Endothelial cell of umbilical vein (primary cell): Measurements from ENCODE around the gene EEFSEC. TPM values are rescaled to one million over a fixed set of nuclear protein-coding genes. Genes with fewer than 3 reads are reported as not detected.

ENCODE experiments used
- BruUV-seq: library from RNA; stranded (reverse); fragments of 400-500 nt; replicated peaks from 2 replicates; lab custom pipeline; 2021; lab: Mats Ljungman, UMichigan
- CTCF ChIA-PET: fragments of 300-600, 350-600 bp; sonication (Branson Sonifier 250); formaldehyde crosslinking; loops from one replicate; lab custom pipeline; 2021; ENCODE audit warnings: antibody characterized with exemption, inconsistent platforms; lab: Charles Lee
- POLR2A ChIA-PET: fragments of 300-600, 350-600 bp; sonication (Branson Sonifier 250); formaldehyde crosslinking; loops from one replicate; lab custom pipeline; 2021; ENCODE audit warnings: antibody characterized with exemption, inconsistent platforms; lab: Charles Lee
- DNase-seq: peaks from one replicate; pipeline ENCODE4 v3.0.0-alpha.2; 2011; ENCODE audit warnings: low read depth, low spot score
- FAIRE-seq: peaks from 2 replicates; lab custom pipeline; 2011; peaks lifted over from hg19 to GRCh38; lab: Jason Lieb, UNC
- H2AFZ ChIP-seq: 2 replicates; pipeline ENCODE4 v1.6.0; 2012; ENCODE audit warnings: low read depth, low read length, control low read depth, inconsistent platforms
- H3K27ac ChIP-seq: 2 replicates; pipeline ENCODE4 v1.5.1; 2011; ENCODE audit warnings: low read depth, mild to moderate bottlenecking, control low read depth, low read length, moderate library complexity; ENCODE audit not compliant: insufficient read depth
- H3K27me3 ChIP-seq, 2 experiments: 2 replicates each; pipeline versions ENCODE4 v1.6.0 to v1.6.1; 2011; ENCODE audit warnings: low read length in 2 of 2, mixed read lengths in 1 of 2; ENCODE audit not compliant: control insufficient read depth in 2 of 2, insufficient read depth in 2 of 2
- H3K36me3 ChIP-seq, 2 experiments: 2 replicates in 1 of 2; 3 replicates in 1 of 2; pipeline ENCODE4 v1.5.1; 2011; ENCODE audit warnings: low read length in 2 of 2, mild to moderate bottlenecking in 1 of 2, moderate library complexity in 1 of 2; ENCODE audit not compliant: control insufficient read depth in 2 of 2, insufficient read depth in 2 of 2; ENCODE audit errors: extremely low read depth in 1 of 2
- H3K4me1 ChIP-seq: 3 replicates; pipeline ENCODE4 v1.5.1; 2011; ENCODE audit warnings: mild to moderate bottlenecking, low read length; ENCODE audit not compliant: control insufficient read depth, insufficient read depth; ENCODE audit errors: extremely low read depth
- H3K4me2 ChIP-seq: 2 replicates; pipeline ENCODE4 v1.6.1; 2011; ENCODE audit warnings: low read length, control low read depth, mixed read lengths; ENCODE audit not compliant: insufficient read depth
- H3K4me3 ChIP-seq, 3 experiments: fragments of 200-600 bp in 1 of 3; sonication (generic), shearing (Covaris generic) in 1 of 3; replicated peaks in 1 of 3; 2 replicates each; pipeline ENCODE4 v1.5.1; 2011 to 2016; ENCODE audit warnings: control low read depth in 3 of 3, low read length in 3 of 3, mild to moderate bottlenecking in 2 of 3, inconsistent platforms in 1 of 3, low read depth in 1 of 3, moderate library complexity in 1 of 3; ENCODE audit not compliant: insufficient read depth in 1 of 3
- H3K79me2 ChIP-seq: 2 replicates; pipeline ENCODE4 v1.6.0; 2012; ENCODE audit warnings: low read length, inconsistent platforms; ENCODE audit not compliant: control insufficient read depth, insufficient read depth
- H3K9ac ChIP-seq: replicated peaks from 2 replicates; pipeline ENCODE3; 2011; ENCODE audit warnings: low read length, control low read depth; ENCODE audit not compliant: insufficient read depth; ENCODE audit errors: extremely low read depth
- H3K9me1 ChIP-seq: replicated peaks from 3 replicates; pipeline ENCODE4 v1.6.0; 2011; ENCODE audit warnings: mild to moderate bottlenecking, low read length; ENCODE audit not compliant: control insufficient read depth, insufficient read depth; ENCODE audit errors: extremely low read depth
- H3K9me3 ChIP-seq: replicated peaks from 2 replicates; pipeline ENCODE4 v1.5.1; 2012; ENCODE audit warnings: low read length, inconsistent platforms; ENCODE audit not compliant: control insufficient read depth, insufficient read depth
- H4K20me1 ChIP-seq: replicated peaks from 2 replicates; pipeline ENCODE3; 2011; ENCODE audit warnings: mild to moderate bottlenecking, low read length; ENCODE audit not compliant: control insufficient read depth, insufficient read depth; ENCODE audit errors: extremely low read depth
- EZH2 ChIP-seq: IDR thresholded peaks from 2 replicates; pipeline ENCODE4 v1.6.1; 2012; ENCODE audit warnings: borderline replicate concordance, low read depth, mild to moderate bottlenecking, moderate library complexity, low read length, inconsistent platforms; ENCODE audit not compliant: severe bottlenecking
- FOS ChIP-seq: IDR thresholded peaks from 2 replicates; pipeline ENCODE4 v1.6.1; 2011; ENCODE audit warnings: mild to moderate bottlenecking, low read length, moderate library complexity, borderline replicate concordance; ENCODE audit not compliant: insufficient read depth
- GATA2 ChIP-seq: IDR thresholded peaks from 2 replicates; pipeline ENCODE4 v1.7.0; 2011; ENCODE audit warnings: low read depth, mild to moderate bottlenecking, moderate library complexity, mixed read lengths, low read length; ENCODE audit not compliant: insufficient read length, insufficient read depth
- JUN ChIP-seq: IDR thresholded peaks from 2 replicates; pipeline ENCODE4 v1.6.1; 2011; ENCODE audit warnings: borderline replicate concordance, low read depth; ENCODE audit not compliant: insufficient read length, insufficient read depth
- MYC ChIP-seq: IDR thresholded peaks from one replicate; pipeline ENCODE4 v1.6.1; 2011; ENCODE audit warnings: mild to moderate bottlenecking, low read depth, low read length
- POLR2A ChIP-seq: IDR thresholded peaks from 2 replicates; pipeline ENCODE4 v1.6.1; 2012; ENCODE audit warnings: low read depth, mild to moderate bottlenecking, control low read depth, low read length
- POLR2AphosphoS5 ChIP-seq: IDR thresholded peaks from 2 replicates; pipeline ENCODE4 v1.6.1; 2012; ENCODE audit warnings: low read depth, mild to moderate bottlenecking, control low read depth, low read length, moderate library complexity; ENCODE audit not compliant: insufficient read depth
- dilution Hi-C: fragments of 300-500 bp; cut with MboI; formaldehyde crosslinking; loops from one replicate; pipeline ENCODE4 v1.15.0; 2019; ENCODE audit warnings: low sequenced_read_pairs; ENCODE audit not compliant: extremely low pct_ligation_motif_present
- intact Hi-C: fragments of 100-400 bp; cut with micrococcal nuclease; formaldehyde crosslinking; loops from one replicate; pipeline ENCODE4 v1.10.0; 2022
- polyA plus RNA-seq, 4 experiments: library from polyadenylated mRNA; depleted of rRNA in 3 of 4; stranded (reverse) in 3 of 4; unstranded in 1 of 4; fragments of >200 nt; gene quantifications; 2 replicates each; pipeline versions ENCODE4 v1.2.1 to v1.2.3, GENCODE V29; 2011 to 2012; ENCODE audit warnings: missing spikeins in 1 of 4
- total RNA-seq: library from RNA; stranded (reverse); gene quantifications from 2 replicates; pipeline ENCODE4 v1.2.3, GENCODE V29; 2021
- TF ChIP-seq, protein P1 (sequence below): IDR thresholded peaks from 2 replicates; pipeline ENCODE4 v1.6.1; 2011; ENCODE audit not compliant: insufficient read depth, insufficient read length
- TF ChIP-seq, protein P2 (sequence below), 2 donors: IDR thresholded peaks; 1 replicate in 1 of 2; 2 replicates in 1 of 2; pipeline ENCODE4 v1.5.1; 2011; ENCODE audit warnings: low read length in 2 of 2, mild to moderate bottlenecking in 2 of 2, moderate library complexity in 2 of 2, control low read depth in 1 of 2, inconsistent platforms in 1 of 2, low read depth in 1 of 2; ENCODE audit not compliant: insufficient read depth in 1 of 2; ENCODE audit errors: extremely low read depth in 1 of 2

Gene EEFSEC
- total and polyA plus RNA-seq, 2 donors (not counting 3 experiments of a cell fraction or from before 2014, with no cell fraction given), result 13.1 to 14.5 TPM

DNA sequence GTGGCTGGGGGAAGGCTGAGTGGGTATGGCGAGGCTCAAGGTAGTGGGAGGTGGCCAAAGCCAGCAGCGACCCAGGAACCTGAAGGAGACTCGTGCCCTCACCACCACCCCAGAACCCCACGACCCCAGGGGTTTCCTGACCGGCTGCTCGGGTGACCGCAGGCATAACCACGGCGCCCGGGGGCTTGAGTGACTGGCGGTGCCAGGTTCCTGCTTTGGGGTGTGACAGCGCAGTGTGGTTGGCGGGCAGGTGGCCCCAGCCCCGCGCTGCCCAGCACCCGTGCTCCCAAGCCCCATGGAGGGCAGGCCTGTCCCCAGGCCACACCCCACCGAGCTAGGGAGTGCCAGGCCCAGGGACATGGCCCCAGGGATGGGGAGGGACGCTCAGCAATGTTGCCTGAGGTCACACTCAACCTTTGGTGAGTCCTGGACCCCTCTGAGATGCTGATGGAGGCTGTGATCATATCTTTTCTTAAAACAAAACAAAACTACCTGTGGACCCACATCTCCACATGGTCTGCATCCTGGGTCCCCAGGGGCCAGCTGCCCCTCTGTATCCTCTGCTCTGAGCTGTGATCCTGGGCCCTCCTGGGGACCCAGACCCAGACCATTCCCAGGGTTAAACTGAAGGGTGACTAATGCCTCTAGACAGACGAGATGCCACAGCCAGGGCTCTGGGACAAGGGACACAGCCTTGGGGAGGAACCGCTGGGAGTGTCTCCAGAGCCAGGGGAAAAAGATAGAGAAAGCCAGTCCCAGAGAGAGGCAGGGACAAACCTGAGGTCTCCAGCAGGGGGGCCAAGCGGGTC lies 300.4 kb downstream of the EEFSEC start:
- H2AFZ ChIP-seq, result no peak overlapping the region
- CTCF ChIA-PET, result interaction anchor here (1.6 kb wide), 1 partner anchor 15 kb away, joined by 3 read pairs; no protein-coding TSS in a partner anchor
- no peak overlapping the region for H3K27ac ChIP-seq
- H3K79me2 ChIP-seq, result no peaks in the 10 kb centered on the region
- H3K4me1 ChIP-seq, result peaks cover 3% of the 10 kb centered on the region
- peaks cover 5 to 22% of the 10 kb centered on the region in 2 experiments for H3K27me3 ChIP-seq
- intact Hi-C loops (no loop called here), dilution Hi-C loops (no loop called here)
- DNase-seq (no peak), FAIRE-seq (no peak)
- H4K20me1 ChIP-seq, result no peaks in the 10 kb centered on the region
- no peak overlapping the region for H3K4me3 ChIP-seq
- no peaks in the 10 kb centered on the region for H3K36me3 ChIP-seq
- no TSS peak for BruUV-seq
- H3K9me1 ChIP-seq, result no peaks in the 10 kb centered on the region
- no peak overlapping the region for H3K4me2 ChIP-seq
- H3K9ac ChIP-seq, result no peak overlapping the region
- TF ChIP-seq POLR2A (no peak), MYC (no peak), FOS (no peak)
- POLR2A ChIA-PET, result no interaction called here
- no peaks in the 10 kb centered on the region for H3K9me3 ChIP-seq

DNA sequence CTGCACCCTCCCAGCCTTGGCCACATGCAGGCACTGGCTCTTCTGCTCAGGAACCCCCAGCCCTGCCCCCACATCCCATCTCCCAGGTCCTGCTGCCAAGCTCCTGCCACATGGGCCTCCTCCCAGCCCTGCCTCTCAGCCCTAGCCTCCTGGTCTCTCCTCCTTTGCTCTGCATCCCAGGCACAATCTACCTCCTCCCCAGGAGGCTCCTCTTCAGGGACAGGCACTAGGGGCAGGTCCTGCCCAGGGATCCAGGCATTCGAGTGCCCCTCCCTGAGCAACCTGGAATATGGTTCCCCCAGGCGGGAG lies 301.0 kb downstream of the EEFSEC start:
- H3K27me3 ChIP-seq, result peaks cover 5 to 22% of the 10 kb centered on the region in 2 experiments
- H3K4me3 ChIP-seq, result no peak overlapping the region
- dilution Hi-C loops, result no loop called here
- no peaks in the 10 kb centered on the region for H4K20me1 ChIP-seq
- TF ChIP-seq, protein P1, sequence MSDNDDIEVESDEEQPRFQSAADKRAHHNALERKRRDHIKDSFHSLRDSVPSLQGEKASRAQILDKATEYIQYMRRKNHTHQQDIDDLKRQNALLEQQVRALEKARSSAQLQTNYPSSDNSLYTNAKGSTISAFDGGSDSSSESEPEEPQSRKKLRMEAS, result no peak
- TF ChIP-seq EZH2 (no peak), MYC (no peak), POLR2AphosphoS5 (no peak), FOS (no peak), JUN (no peak), GATA2 (no peak), POLR2A (no peak)
- TF ChIP-seq, protein P2, sequence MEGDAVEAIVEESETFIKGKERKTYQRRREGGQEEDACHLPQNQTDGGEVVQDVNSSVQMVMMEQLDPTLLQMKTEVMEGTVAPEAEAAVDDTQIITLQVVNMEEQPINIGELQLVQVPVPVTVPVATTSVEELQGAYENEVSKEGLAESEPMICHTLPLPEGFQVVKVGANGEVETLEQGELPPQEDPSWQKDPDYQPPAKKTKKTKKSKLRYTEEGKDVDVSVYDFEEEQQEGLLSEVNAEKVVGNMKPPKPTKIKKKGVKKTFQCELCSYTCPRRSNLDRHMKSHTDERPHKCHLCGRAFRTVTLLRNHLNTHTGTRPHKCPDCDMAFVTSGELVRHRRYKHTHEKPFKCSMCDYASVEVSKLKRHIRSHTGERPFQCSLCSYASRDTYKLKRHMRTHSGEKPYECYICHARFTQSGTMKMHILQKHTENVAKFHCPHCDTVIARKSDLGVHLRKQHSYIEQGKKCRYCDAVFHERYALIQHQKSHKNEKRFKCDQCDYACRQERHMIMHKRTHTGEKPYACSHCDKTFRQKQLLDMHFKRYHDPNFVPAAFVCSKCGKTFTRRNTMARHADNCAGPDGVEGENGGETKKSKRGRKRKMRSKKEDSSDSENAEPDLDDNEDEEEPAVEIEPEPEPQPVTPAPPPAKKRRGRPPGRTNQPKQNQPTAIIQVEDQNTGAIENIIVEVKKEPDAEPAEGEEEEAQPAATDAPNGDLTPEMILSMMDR (IDR thresholded peaks at IDR 0.05; ENCODE audit: extremely low read depth in 1 of 2, insufficient read depth in 1 of 2, low read depth in 1 of 2, low read length in 2 of 2), result no peak
- H3K36me3 ChIP-seq, result no peaks in the 10 kb centered on the region
- no peaks in the 10 kb centered on the region for H3K9me1 ChIP-seq
- intact Hi-C loops, result no loop called here
- FAIRE-seq (no peak), DNase-seq (no peak)
- H2AFZ ChIP-seq, result no peak overlapping the region
- H3K9ac ChIP-seq, result no peak overlapping the region
- H3K79me2 ChIP-seq, result no peaks in the 10 kb centered on the region
- ChIA-PET CTCF (interaction anchor here (1.6 kb wide), 1 partner anchor 15 kb away, joined by 3 read pairs; no protein-coding TSS in a partner anchor), POLR2A (no interaction called here)
- no peaks in the 10 kb centered on the region for H3K9me3 ChIP-seq
- H3K4me2 ChIP-seq, result no peak overlapping the region
- no peaks in the 10 kb centered on the region for H3K4me1 ChIP-seq
- H3K27ac ChIP-seq, result no peak overlapping the region
- BruUV-seq, result no TSS peak
